ENCODE measurements around the gene CARD16. TPM values are rescaled to one million over a fixed set of nuclear protein-coding genes. Genes with fewer than 3 reads are reported as not detected.
A peak's percentile ranks its signal among the peaks of the same experiment; 100 is the strongest.
"Not testable (repeated sequence)": the region's sequence is repeated elsewhere in the genome, so short reads cannot be mapped to it uniquely, and the experiment has no call there.

The CARD16 gene
- total RNA-seq, 1 donor from 2014 or later = 97.3 TPM

DNA sequence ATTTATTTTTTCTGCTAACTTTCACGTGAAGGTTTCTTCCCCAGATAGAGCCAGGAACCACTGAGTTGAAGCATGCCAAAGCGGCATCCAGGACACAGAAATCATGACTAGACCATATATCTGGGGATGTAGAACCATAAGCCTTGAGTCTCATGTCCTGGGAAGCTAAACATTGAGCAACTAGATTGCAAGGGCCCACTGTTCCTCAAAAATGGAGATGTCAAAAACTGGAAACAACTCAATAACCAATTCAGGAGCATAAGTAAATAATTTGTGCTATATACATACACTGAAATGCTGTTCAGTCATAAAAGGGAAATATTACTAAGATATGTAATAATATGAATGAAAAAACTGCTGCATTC is 29.0 kb upstream of the CARD16 start:
- no peak for ATAC-seq
- intact Hi-C loops (cut with DNase I) = no loop called here
- H3K27me3 ChIP-seq (ENCODE audit: low read depth) = no peaks in the 10 kb centered on the region
- peaks cover 6% of the 10 kb centered on the region for H3K4me1 ChIP-seq
- no peak overlapping the region for H3K27ac ChIP-seq
- H3K9me3 ChIP-seq = no peaks in the 10 kb centered on the region
- H3K36me3 ChIP-seq = no peaks in the 10 kb centered on the region
- DNase-seq = no peak
- TF ChIP-seq, protein P1, sequence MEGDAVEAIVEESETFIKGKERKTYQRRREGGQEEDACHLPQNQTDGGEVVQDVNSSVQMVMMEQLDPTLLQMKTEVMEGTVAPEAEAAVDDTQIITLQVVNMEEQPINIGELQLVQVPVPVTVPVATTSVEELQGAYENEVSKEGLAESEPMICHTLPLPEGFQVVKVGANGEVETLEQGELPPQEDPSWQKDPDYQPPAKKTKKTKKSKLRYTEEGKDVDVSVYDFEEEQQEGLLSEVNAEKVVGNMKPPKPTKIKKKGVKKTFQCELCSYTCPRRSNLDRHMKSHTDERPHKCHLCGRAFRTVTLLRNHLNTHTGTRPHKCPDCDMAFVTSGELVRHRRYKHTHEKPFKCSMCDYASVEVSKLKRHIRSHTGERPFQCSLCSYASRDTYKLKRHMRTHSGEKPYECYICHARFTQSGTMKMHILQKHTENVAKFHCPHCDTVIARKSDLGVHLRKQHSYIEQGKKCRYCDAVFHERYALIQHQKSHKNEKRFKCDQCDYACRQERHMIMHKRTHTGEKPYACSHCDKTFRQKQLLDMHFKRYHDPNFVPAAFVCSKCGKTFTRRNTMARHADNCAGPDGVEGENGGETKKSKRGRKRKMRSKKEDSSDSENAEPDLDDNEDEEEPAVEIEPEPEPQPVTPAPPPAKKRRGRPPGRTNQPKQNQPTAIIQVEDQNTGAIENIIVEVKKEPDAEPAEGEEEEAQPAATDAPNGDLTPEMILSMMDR (IDR thresholded peaks at IDR 0.05) = no peak
- H3K4me3 ChIP-seq = no peak overlapping the region

DNA sequence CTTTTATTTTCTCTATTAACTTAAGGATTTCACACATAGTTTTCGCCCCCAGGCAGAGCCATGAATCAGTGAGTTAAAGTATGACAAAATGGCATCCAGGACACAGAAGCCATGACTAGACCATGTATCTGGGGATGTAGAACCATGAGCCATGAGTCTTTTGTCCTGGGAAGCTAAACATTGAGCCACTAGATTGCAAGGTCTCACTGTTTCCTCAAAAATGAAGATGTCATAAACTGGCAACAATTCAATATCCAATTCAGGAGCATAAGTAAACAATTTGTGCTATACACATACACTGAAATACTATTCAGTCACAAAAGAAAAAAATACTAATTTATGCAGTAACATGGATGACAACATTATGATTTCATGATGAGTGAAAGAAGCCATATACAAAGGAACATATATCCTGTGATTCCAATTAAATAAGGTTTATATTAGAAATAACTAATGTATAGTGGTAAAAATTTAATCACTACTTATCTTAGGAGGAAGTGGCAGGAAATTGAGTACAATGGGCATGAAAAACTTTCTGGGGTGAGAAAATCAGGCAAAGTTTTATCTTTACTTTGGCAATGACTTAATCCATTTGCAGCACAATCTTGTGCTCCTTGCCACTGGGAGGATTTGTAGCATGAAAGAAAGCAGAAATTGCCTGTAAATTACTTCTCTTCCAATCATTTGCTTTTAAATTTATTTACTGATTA is 28.5 kb upstream of the CARD16 start:
- H3K27ac ChIP-seq = no peak overlapping the region

DNA sequence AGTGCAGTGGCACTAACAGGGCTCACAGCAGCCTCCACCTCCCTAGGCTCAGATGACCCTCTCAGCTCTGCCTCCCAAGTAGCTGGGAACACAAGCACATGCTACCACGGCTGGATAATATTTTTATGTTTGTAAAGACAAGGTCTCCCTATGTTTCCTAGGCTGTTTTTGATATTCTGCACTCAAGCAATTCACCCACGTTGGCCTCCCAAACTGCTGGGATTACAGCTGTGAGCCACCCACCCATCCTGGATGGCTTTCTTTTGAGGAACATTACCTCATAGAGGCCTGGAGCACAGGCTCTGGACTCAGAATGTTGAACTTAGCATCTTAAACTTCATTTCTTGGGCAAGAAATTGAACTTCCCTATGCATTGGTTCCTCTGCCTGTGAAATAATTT is 26.9 kb upstream of the CARD16 start:
- H3K27me3 ChIP-seq (ENCODE audit: low read depth); H3K9me3 ChIP-seq; H3K4me1 ChIP-seq; H3K36me3 ChIP-seq; DNase-seq; intact Hi-C loops (cut with DNase I); H3K4me3 ChIP-seq; H3K27ac ChIP-seq: not testable (repeated sequence)
- peak; percentile 41 to 45 for ATAC-seq

More for the DNA sequence above, 28.5 kb upstream of the CARD16 start:
- DNase-seq (no peak), ATAC-seq (no peak)
- intact Hi-C loops (cut with DNase I) = no loop called here
- TF ChIP-seq, protein P1 (IDR thresholded peaks at IDR 0.05) = no peak
- Histone ChIP-seq H3K4me1 (peaks cover 6% of the 10 kb centered on the region), H3K4me3 (no peak overlapping the region), H3K27me3 (ENCODE audit: low read depth) (no peaks in the 10 kb centered on the region), H3K9me3 (no peaks in the 10 kb centered on the region), H3K36me3 (no peaks in the 10 kb centered on the region)

DNA sequence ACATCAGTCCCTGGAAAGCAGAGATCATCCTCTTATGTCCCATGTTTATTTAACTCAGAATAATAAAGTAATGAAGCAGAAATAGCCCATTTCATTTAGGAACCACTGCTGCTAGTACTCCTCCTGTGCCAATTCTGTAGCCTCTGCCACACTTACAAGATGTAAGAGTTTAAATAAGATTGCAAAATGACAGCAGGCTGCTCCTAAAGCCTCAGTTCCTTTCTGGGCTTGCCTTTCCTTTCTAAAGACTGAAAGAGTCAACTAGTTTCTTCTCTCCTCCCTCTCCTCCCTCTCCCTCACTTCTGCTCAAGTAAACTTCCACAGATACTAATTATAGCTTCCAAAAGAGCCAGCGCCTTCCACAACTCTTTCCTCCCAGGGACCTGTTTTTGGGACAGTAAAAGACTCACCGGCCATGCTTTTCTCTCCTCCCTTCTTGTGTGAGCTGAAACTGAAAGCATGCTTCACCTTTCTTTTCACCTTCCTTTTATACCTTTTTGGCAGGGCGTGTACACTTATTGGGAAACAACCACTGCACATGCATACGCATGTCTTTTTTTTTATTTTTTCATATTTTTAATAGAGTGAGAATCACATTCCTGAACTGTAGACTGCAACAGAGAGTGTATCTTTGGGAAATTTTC is 26.1 kb upstream of the CARD16 start:
- Histone ChIP-seq H3K27ac (no peak overlapping the region), H3K4me1 (peaks cover 6% of the 10 kb centered on the region), H3K4me3 (peak overlapping the region; percentile 3), H3K36me3 (no peaks in the 10 kb centered on the region), H3K9me3 (no peaks in the 10 kb centered on the region), H3K27me3 (ENCODE audit: low read depth) (no peaks in the 10 kb centered on the region)
- ATAC-seq (peak; percentile 63 to 64), DNase-seq (no peak)
- TF ChIP-seq, protein P1 (IDR thresholded peaks at IDR 0.05) = no peak
- intact Hi-C loops (cut with DNase I) = no loop called here

DNA sequence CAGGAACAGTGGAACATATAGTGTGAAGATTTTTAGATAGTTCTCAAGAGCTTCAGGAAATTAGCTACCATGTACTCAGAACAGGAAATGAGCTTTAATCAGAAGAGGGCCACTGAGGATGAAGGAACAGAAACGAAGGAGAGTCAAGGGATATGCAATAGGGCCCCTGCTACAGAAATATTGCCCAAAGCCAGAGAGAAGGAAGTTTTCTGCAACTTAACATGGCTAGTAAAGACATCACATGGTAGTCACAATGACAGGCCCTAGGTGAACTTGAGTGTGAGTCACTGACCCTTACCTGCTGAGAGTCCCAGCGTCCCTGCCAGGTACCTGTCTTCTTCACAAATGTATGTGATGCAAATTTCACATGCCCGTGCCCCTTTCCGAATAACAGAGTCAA is 25.2 kb upstream of the CARD16 start:
- no peak overlapping the region for H3K4me3 ChIP-seq
- H3K36me3 ChIP-seq = no peaks in the 10 kb centered on the region
- ATAC-seq = peak; percentile 43 to 56
- TF ChIP-seq, protein P1 (IDR thresholded peaks at IDR 0.05) = no peak
- intact Hi-C loops (cut with DNase I) = no loop called here
- H3K4me1 ChIP-seq = peaks cover 6% of the 10 kb centered on the region
- H3K27me3 ChIP-seq (ENCODE audit: low read depth) = no peaks in the 10 kb centered on the region
- H3K9me3 ChIP-seq = no peaks in the 10 kb centered on the region
- DNase-seq = no peak
- no peak overlapping the region for H3K27ac ChIP-seq

DNA sequence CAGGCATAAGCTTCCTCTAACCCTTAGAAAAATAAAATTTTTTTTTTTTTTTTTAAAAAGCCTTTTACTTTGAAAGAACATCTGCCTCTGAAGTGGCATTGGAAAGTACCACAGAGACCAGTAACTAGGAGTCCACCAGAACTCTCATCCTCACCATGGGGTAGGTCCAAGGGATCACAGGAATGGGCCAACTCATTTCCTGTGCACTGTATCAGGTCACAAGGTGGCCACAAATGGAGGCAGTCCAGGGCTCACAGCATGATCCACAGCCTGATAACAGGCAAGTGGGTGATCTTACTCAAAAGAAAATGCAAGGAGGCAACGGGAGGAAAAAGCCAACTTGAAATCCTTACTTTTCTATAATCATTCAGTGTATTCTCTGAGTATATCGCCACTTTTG is 24.6 kb upstream of the CARD16 start:
- ATAC-seq, DNase-seq: not testable (repeated sequence)

DNA sequence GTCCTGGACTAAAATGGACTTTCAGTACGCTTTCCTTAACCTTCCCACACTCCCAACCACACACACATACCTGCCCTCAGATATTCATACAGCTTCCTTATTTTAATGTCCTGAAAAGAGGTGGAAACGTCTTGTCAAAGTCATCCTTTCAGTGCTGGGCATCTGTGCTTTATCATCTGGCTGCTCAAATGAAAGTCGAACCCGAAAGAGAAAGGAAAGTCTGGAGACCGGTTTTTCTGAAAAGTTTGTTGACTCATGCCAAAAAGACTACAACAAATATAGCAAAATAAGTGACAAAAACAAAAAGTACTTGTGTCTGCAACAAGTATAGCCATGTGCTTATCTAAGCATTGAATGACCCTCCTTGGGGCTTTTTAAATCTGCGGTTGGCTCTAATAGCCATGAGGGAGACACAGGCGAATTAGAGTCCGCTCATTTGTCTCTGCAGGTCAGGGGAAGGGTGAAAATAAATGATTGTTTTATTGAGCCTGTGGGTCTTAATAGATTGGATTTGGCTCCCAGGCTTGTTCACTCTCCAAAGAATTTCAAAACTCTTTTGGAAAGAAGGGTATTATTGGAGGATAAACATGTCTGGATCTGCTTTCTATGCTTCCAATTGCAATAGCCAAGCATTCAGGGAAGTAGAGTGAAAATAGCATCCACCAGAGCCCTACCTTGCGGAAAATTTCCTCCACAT is 18.3 kb upstream of the CARD16 start:
- intact Hi-C loops (cut with DNase I); DNase-seq; H3K27ac ChIP-seq; H3K36me3 ChIP-seq; H3K27me3 ChIP-seq (ENCODE audit: low read depth); H3K9me3 ChIP-seq; H3K4me3 ChIP-seq; H3K4me1 ChIP-seq; ATAC-seq: not testable (repeated sequence)

More for the DNA sequence above, 24.6 kb upstream of the CARD16 start:
- intact Hi-C loops (cut with DNase I); H3K27ac ChIP-seq; H3K4me3 ChIP-seq; H3K36me3 ChIP-seq; H3K4me1 ChIP-seq; H3K27me3 ChIP-seq (ENCODE audit: low read depth); H3K9me3 ChIP-seq: not testable (repeated sequence)

Data from lower lobe of right lung (tissue), 2 donors.